Measurements from ENCODE around the gene ALG14.

ALG14 gene

GRCh38 chr1:94926126-94926914 lies 146.4 kb downstream of the ALG14 start:
- DNase-seq, result no peak

- DNase-seq, result no peak
These were observed 147.1 kb downstream of the ALG14 start for GRCh38 chr1:94925561-94926125.

- DNase-seq, result no peak
These were observed 147.7 kb downstream of the ALG14 start for GRCh38 chr1:94925004-94925403.
